Esophagus muscularis mucosa (tissue), 4 donors: ENCODE measurements around the gene AKAP17A. TPM values are rescaled to one million over a fixed set of nuclear protein-coding genes. Genes with fewer than 3 reads are reported as not detected.
A peak's percentile ranks its signal among the peaks of the same experiment; 100 is the strongest.
"Not testable (repeated sequence)": the region's sequence is repeated elsewhere in the genome, so short reads cannot be mapped to it uniquely, and the experiment has no call there.

Experiments used
- DNase-seq: peaks from one replicate; pipeline ENCODE4 v3.0.0-alpha.2; 2017; ENCODE audit errors: extremely low spot score
- H3K27ac ChIP-seq, 4 donors: fragments of 200-600 bp; sonication (generic); replicated peaks in 1 of 4; 1 replicate in 3 of 4; 2 replicates in 1 of 4; pipeline ENCODE4 v1.5.1; 2016 to 2019; ENCODE audit warnings: mild to moderate bottlenecking in 1 of 4
- H3K27me3 ChIP-seq, 4 donors: fragments of 200-600 bp; sonication (generic); one replicate each; pipeline versions ENCODE4 v1.5.1 to v1.6.0; 2016 to 2019
- H3K36me3 ChIP-seq, 4 donors: fragments of 200-600 bp; sonication (generic); one replicate each; pipeline ENCODE4 v1.5.1; 2016 to 2019
- H3K4me1 ChIP-seq, 4 donors: fragments of 200-600 bp; sonication (generic); one replicate each; pipeline ENCODE4 v1.5.1; 2016 to 2019
- H3K4me3 ChIP-seq, 4 donors: fragments of 200-600 bp; sonication (generic); 1 replicate in 2 of 4; 2 replicates in 2 of 4; pipeline ENCODE4 v1.5.1; 2016 to 2019; ENCODE audit warnings: mild to moderate bottlenecking in 4 of 4, moderate library complexity in 1 of 4
- H3K9me3 ChIP-seq, 4 donors: fragments of 200-600 bp; sonication (generic); 1 replicate in 3 of 4; 2 replicates in 1 of 4; pipeline ENCODE4 v1.5.1; 2016 to 2019
- EP300 ChIP-seq: sonication (generic); formaldehyde crosslinking; IDR thresholded peaks from one replicate; pipeline ENCODE4 v1.6.1; 2017; ENCODE audit warnings: antibody characterized with exemption
- POLR2A ChIP-seq: fragments of 450-650 bp; IDR thresholded peaks from one replicate; pipeline ENCODE4 v1.6.1; 2017; ENCODE audit warnings: antibody characterized with exemption, moderate library complexity, mild to moderate bottlenecking, low read depth
- POLR2AphosphoS5 ChIP-seq, 2 donors: sonication (generic); formaldehyde crosslinking; IDR thresholded peaks; one replicate each; pipeline ENCODE4 v1.6.1; 2017; ENCODE audit warnings: antibody characterized with exemption in 2 of 2
- WGBS: methylation state at CpG from one replicate; pipeline ENCODE4 v1.1.5; 2018; 5-methylcytosine and 5-hydroxymethylcytosine counted together
- intact Hi-C: fragments of 100-400 bp; cut with DNase I; formaldehyde crosslinking; loops from one replicate; pipeline ENCODE4 v1.15.1; 2023
- total RNA-seq, 4 donors: library from RNA; depleted of rRNA; stranded (reverse); fragments of >200 nt; gene quantifications; one replicate each; pipeline versions ENCODE4 v1.1.0 to v1.2.1, GENCODE V29; 2016
- TF ChIP-seq, protein P1 (sequence below), 3 experiments: fragments of 200-600 bp in 2 of 3; fragments of 450-650 bp in 1 of 3; sonication (generic) in 2 of 3; IDR thresholded peaks; one replicate each; pipeline ENCODE4 v1.5.1; 2017 to 2019; ENCODE audit warnings: antibody characterized with exemption in 3 of 3, mild to moderate bottlenecking in 2 of 3, moderate library complexity in 1 of 3

The AKAP17A gene
- total RNA-seq, 4 donors from 2014 or later, result 23.4 to 36.8 (median 31.0) TPM

DNA sequence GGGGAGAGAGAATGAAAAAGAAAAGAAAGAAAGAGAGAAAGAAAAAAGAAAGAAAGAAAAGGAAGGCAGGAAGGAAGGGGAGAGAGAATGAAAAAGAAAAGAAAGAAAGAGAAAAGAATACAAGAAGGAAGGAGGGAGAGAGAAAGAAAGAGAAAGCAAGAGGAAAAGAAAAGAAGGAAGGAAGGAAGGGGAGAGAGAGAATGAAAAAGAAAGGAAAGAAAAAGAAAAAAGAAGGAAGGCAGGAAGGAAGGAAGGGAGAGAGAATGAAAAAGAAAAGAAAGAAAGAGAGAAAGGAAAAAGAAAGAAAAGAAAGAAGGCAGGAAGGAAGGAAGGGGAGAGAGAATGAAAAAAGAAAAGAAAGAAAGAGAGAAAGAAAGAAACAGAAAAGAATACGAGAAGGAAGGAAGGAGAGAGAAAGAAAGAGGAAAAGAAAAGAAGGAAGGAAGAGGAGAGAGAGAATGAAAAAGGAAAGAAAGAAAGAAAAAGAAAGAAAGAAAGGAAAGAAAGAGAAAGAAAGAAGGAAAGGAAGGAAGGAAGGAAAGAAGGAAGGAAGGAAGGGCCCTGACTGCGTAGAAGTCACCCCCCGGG, 39.4 kb upstream of the AKAP17A start:
- peaks cover 0 to 9% (median 6%) of the 10 kb centered on the region in 4 donors for H3K9me3 ChIP-seq
- no peak overlapping the region for H3K27ac ChIP-seq
- DNase-seq, result no peak
- no peaks in the 10 kb centered on the region for H3K27me3 ChIP-seq
- no peak overlapping the region for H3K4me3 ChIP-seq
- WGBS, result 81% methylated on average over 3 of the region's 3 CpGs
- intact Hi-C loops, result no loop called here
- H3K36me3 ChIP-seq, result no peaks in the 10 kb centered on the region
- peaks cover 0 to 4% (median 0%) of the 10 kb centered on the region in 4 donors for H3K4me1 ChIP-seq
- TF ChIP-seq POLR2AphosphoS5 (IDR thresholded peaks at IDR 0.05), result no peak
- no peak for TF ChIP-seq EP300
- no peak for TF ChIP-seq POLR2A
- TF ChIP-seq, protein P1, sequence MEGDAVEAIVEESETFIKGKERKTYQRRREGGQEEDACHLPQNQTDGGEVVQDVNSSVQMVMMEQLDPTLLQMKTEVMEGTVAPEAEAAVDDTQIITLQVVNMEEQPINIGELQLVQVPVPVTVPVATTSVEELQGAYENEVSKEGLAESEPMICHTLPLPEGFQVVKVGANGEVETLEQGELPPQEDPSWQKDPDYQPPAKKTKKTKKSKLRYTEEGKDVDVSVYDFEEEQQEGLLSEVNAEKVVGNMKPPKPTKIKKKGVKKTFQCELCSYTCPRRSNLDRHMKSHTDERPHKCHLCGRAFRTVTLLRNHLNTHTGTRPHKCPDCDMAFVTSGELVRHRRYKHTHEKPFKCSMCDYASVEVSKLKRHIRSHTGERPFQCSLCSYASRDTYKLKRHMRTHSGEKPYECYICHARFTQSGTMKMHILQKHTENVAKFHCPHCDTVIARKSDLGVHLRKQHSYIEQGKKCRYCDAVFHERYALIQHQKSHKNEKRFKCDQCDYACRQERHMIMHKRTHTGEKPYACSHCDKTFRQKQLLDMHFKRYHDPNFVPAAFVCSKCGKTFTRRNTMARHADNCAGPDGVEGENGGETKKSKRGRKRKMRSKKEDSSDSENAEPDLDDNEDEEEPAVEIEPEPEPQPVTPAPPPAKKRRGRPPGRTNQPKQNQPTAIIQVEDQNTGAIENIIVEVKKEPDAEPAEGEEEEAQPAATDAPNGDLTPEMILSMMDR (IDR thresholded peaks at IDR 0.05), result no peak

DNA sequence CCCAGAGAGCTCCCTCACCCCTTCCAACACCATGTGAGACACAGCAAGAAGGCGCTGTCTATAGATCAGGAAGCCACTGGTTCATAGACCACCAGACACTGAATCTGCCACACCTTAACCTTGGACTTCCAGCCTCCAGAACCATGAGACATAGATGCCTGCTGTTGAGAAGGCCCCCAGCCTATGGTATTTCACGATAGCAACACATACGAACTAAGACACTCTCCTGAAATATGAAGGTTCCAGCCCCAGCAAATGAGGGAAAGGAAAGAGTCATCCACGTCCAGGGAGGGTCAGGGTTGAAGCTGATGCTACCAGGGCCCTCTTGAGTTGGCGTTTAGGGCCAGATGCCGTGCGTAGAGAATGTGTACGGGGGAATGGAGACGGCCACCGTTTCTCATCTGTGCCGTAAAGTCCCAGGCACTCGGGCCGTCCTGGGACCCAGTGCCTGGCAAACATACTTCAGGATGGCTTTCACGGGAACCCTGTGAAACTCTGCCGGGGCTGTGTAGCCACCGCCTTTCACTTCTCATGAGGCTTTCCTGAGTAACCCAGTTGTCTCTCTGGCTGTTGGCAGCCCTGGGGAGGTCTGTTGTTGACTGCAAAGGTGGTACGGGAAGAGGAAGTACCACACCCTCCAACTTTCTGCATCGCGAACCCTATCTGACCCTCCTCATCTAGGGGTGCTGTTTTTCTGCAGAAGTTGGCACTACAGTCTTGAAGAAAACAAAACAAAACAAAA, 36.8 kb upstream of the AKAP17A start:
- peaks cover 0 to 9% (median 6%) of the 10 kb centered on the region in 4 donors for H3K9me3 ChIP-seq
- DNase-seq, result peak; percentile 47
- no peak overlapping the region for H3K4me3 ChIP-seq
- intact Hi-C loops, result no loop called here
- H3K27ac ChIP-seq, result peak overlapping the region in 1 of 4 donors; percentile 36
- 75% methylated on average over 19 of the region's 19 CpGs for WGBS
- H3K4me1 ChIP-seq, result no peaks in the 10 kb centered on the region
- no peaks in the 10 kb centered on the region for H3K36me3 ChIP-seq
- TF ChIP-seq, protein P1 (IDR thresholded peaks at IDR 0.05), result no peak
- TF ChIP-seq POLR2AphosphoS5 (IDR thresholded peaks at IDR 0.05) (no peak), EP300 (no peak), POLR2A (no peak)
- peaks cover 0 to 7% (median 0%) of the 10 kb centered on the region in 4 donors for H3K27me3 ChIP-seq

DNA sequence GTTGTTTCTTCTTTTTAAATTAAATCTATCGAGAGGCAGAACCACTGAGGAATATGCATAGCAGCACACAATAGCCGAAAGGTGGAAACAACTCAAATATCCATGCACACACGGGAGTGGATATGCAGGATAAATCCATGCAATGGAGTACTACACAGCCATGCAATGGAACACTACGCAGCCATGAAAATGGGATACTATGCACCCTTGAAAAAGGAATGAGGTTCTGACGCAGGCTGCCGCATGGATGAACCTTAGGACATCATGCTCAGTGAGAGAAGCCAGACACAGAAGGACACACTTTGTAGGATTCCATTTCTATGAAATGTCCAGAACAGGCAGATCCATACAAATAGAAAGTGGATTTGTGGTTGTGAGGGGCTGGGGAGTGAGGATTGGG, 36.0 kb upstream of the AKAP17A start:
- Histone ChIP-seq H3K27me3 (peaks cover 0 to 7% (median 0%) of the 10 kb centered on the region in 4 donors), H3K4me1 (no peaks in the 10 kb centered on the region), H3K27ac (no peak overlapping the region), H3K4me3 (no peak overlapping the region), H3K36me3 (no peaks in the 10 kb centered on the region), H3K9me3 (peaks cover 0 to 9% (median 6%) of the 10 kb centered on the region in 4 donors)
- intact Hi-C loops, result no loop called here
- WGBS, result 82% methylated on average over 6 of the region's 6 CpGs
- DNase-seq, result no peak
- no peak for TF ChIP-seq EP300
- TF ChIP-seq POLR2AphosphoS5 (IDR thresholded peaks at IDR 0.05), result no peak

DNA sequence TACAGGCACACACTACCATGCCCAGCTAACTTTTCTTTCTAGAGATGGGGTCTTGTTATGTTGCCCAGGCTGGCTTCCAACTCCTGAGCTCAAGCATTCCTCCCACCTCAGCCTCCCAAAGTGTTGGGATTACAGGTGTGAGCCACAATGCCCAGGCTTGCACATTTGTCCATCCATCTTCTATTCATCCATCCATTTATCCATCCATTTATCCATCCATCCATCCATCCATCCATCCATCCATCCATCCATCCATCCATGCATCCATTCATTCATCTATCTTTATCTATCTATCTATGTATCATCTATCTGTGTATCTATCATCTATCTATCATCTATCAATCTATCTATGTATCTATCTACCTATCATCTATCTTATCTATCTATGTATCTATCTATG, 34.0 kb upstream of the AKAP17A start:
- H3K9me3 ChIP-seq, H3K4me3 ChIP-seq, H3K27ac ChIP-seq, H3K4me1 ChIP-seq, H3K36me3 ChIP-seq, intact Hi-C loops, DNase-seq: not testable (repeated sequence)
- peaks cover 0 to 15% (median 0%) of the 10 kb centered on the region in 4 donors for H3K27me3 ChIP-seq

DNA sequence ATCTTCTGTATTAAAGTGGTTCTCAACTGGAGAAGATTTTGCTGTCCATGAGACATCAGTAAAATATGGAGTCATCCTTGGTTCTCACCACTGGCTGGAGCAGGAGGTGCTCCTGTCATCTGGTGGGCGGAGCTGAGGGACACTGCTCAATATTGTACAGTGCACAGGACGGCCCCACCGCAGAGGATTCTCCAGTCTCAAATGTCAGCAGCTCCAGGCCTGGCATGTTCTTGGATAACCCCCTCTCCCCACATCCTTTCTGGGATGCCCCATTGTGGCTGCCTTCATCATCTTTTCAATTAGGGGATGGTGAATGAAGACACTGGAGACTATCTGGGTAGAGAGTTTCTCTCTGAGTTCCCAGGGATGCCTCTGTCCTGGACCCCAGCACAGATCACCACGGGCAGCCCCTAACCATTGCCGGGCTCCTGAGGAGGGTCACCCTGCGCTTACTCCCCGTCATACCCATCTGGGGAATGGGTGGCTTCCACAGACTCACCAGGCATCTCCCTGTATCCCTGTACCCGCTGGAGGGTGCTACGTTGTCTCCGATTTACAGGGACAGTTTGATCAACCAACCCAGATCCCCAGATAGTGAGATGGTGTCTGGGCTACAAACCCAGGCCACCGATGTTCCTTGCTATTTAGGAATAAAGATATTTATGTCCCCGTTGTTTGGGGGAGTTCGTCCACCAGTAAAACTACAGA, 32.5 kb upstream of the AKAP17A start:
- no peaks in the 10 kb centered on the region for H3K36me3 ChIP-seq
- peaks cover 0 to 19% (median 0%) of the 10 kb centered on the region in 4 donors for H3K27me3 ChIP-seq
- DNase-seq, result peak; percentile 83
- peaks cover 0 to 4% (median 0%) of the 10 kb centered on the region in 4 donors for H3K9me3 ChIP-seq
- H3K27ac ChIP-seq, result no peak overlapping the region
- no peaks in the 10 kb centered on the region for H3K4me1 ChIP-seq
- H3K4me3 ChIP-seq, result no peak overlapping the region
- no peak for TF ChIP-seq POLR2A
- intact Hi-C loops, result no loop called here
- WGBS, result 91% methylated on average over 13 of the region's 13 CpGs

DNA sequence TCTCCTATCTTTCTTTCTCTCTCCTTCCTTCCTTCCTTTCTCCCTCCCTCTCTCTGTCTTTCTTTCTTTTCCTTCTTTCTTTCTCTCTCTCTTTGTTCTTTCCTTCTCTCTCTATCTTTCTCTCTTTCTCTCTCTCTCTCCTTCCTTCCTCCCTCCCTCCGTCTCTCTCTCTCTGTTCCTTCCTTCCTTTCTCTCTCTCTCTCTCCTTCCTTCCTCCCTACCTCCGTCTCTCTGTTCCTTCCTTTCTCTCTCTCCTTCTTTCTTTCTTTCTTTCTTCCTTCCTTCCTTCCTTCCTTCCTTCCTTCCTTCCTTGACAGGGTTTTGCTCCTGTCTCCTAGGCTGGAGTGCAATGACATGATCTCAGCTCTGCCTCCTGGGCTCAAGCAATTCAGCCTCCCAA, 30.2 kb upstream of the AKAP17A start:
- WGBS, result 54% methylated on average over 2 of the region's 2 CpGs
- no peaks in the 10 kb centered on the region for H3K36me3 ChIP-seq
- no peaks in the 10 kb centered on the region for H3K4me1 ChIP-seq
- H3K4me3 ChIP-seq, result no peak overlapping the region
- peaks cover 0 to 19% (median 0%) of the 10 kb centered on the region in 4 donors for H3K27me3 ChIP-seq
- DNase-seq, result no peak
- TF ChIP-seq, protein P1 (IDR thresholded peaks at IDR 0.05), result no peak
- TF ChIP-seq EP300 (no peak), POLR2A (no peak), POLR2AphosphoS5 (IDR thresholded peaks at IDR 0.05) (no peak)
- no peaks in the 10 kb centered on the region for H3K9me3 ChIP-seq
- intact Hi-C loops, result no loop called here
- H3K27ac ChIP-seq, result no peak overlapping the region

DNA sequence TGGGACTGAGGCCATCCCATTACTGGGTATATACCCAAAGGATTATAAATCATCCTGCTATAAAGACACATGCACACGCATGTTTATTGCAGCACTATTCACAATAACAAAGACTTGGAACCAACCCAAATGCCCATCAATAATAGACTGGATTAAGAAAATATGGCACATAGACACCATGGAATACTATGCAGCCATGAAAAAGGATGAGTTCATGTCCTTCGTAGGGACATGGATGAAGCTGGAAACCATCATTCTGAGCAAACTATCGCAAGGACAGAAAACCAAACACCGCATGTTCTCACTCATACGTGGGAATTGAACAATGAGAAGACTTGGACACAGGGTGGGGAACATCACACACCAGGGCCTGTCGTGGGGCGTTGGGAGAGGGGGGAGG, 27.3 kb upstream of the AKAP17A start:
- intact Hi-C loops, H3K4me3 ChIP-seq, DNase-seq, H3K4me1 ChIP-seq, H3K9me3 ChIP-seq, H3K36me3 ChIP-seq, H3K27ac ChIP-seq: not testable (repeated sequence)
- WGBS, result 90% methylated on average over 7 of the region's 7 CpGs
- peaks cover 0 to 21% (median 0%) of the 10 kb centered on the region in 4 donors for H3K27me3 ChIP-seq
